ENCODE results near the gene SMAD6.

- TF ChIP-seq POLR2AphosphoS5 (IDR thresholded peaks at IDR 0.05) (peak; percentile 18), CTCF (IDR thresholded peaks at IDR 0.05) (no peak), POLR2A (IDR thresholded peaks at IDR 0.05) (no peak)
Observed at GRCh38 chr15:66763186-66764071, 61.4 kb downstream of the SMAD6 start.

Measured in prostate gland (tissue), 2 donors.